IgD-negative memory B cell (primary cell): Measurements from ENCODE around the gene CPO. TPM values are rescaled to one million over a fixed set of nuclear protein-coding genes. Genes with fewer than 3 reads are reported as not detected.

Experiments used
- polyA plus RNA-seq: library from polyadenylated mRNA; unstranded; fragments of 300-500 nt; fragmentation: Illumina TruSeq; gene quantifications from one replicate; pipeline ENCODE4 v1.2.3, GENCODE V29; 2021

CPO gene
- polyA plus RNA-seq, 1 donor from 2014 or later: not detected

Other genes with a start within 250 kb of the CPO start
- not detected for gene DYTN, start 221.1 kb upstream of the CPO start, polyA plus RNA-seq
- not detected for gene MDH1B, start 174.2 kb upstream of the CPO start, polyA plus RNA-seq
- gene FASTKD2, start 173.9 kb upstream of the CPO start, polyA plus RNA-seq: 20.2 TPM
- gene KLF7, start 226.4 kb downstream of the CPO start, polyA plus RNA-seq: 17.9 TPM